IPS-18a (cell line): ENCODE measurements around the gene ESRRB.
"Not testable (repeated sequence)": the region's sequence is repeated elsewhere in the genome, so short reads cannot be mapped to it uniquely, and the experiment has no call there.

Experiments
- H3K27ac ChIP-seq: one replicate; pipeline ENCODE4 v1.5.1; 2013; ENCODE audit warnings: low read length
- H3K27me3 ChIP-seq: one replicate; pipeline ENCODE4 v1.6.1; 2013; ENCODE audit warnings: mild to moderate bottlenecking, low read length; ENCODE audit not compliant: control insufficient read depth, insufficient read depth
- H3K36me3 ChIP-seq: one replicate; pipeline ENCODE4 v1.6.1; 2013; ENCODE audit warnings: low read depth, low read length; ENCODE audit not compliant: control insufficient read depth
- H3K4me1 ChIP-seq: one replicate; pipeline ENCODE4 v1.6.1; 2013; ENCODE audit warnings: low read depth, low read length; ENCODE audit not compliant: control insufficient read depth
- H3K4me3 ChIP-seq: one replicate; pipeline ENCODE4 v1.5.1; 2013; ENCODE audit warnings: low read length
- H3K9ac ChIP-seq: one replicate; pipeline ENCODE4 v1.6.1; 2013; ENCODE audit warnings: mild to moderate bottlenecking, low read length, moderate library complexity
- H3K9me3 ChIP-seq: one replicate; pipeline ENCODE4 v1.6.1; 2013; ENCODE audit warnings: low read depth, low read length; ENCODE audit not compliant: control insufficient read depth

ESRRB gene

GRCh38 chr14:76502219-76502618, 126.3 kb downstream of the ESRRB start:
- Histone ChIP-seq H3K4me3 (no peak overlapping the region), H3K9ac (no peak overlapping the region), H3K36me3 (no peaks in the 10 kb centered on the region), H3K27ac (no peak overlapping the region), H3K4me1 (no peaks in the 10 kb centered on the region), H3K9me3 (no peaks in the 10 kb centered on the region), H3K27me3 (no peaks in the 10 kb centered on the region)

- Histone ChIP-seq H3K36me3 (no peaks in the 10 kb centered on the region), H3K4me3 (no peak overlapping the region), H3K27me3 (no peaks in the 10 kb centered on the region), H3K4me1 (no peaks in the 10 kb centered on the region), H3K9me3 (no peaks in the 10 kb centered on the region), H3K9ac (no peak overlapping the region), H3K27ac (no peak overlapping the region)
Observed at GRCh38 chr14:76502638-76503037, 126.7 kb downstream of the ESRRB start.

GRCh38 chr14:76509311-76509710, 133.4 kb downstream of the ESRRB start:
- peaks cover 11% of the 10 kb centered on the region for H3K4me1 ChIP-seq
- H3K9ac ChIP-seq = no peak overlapping the region
- no peaks in the 10 kb centered on the region for H3K27me3 ChIP-seq
- no peak overlapping the region for H3K27ac ChIP-seq
- no peaks in the 10 kb centered on the region for H3K36me3 ChIP-seq
- H3K4me3 ChIP-seq = no peak overlapping the region
- no peaks in the 10 kb centered on the region for H3K9me3 ChIP-seq

GRCh38 chr14:76510181-76510580, 134.2 kb downstream of the ESRRB start:
- Histone ChIP-seq H3K9me3 (no peaks in the 10 kb centered on the region), H3K27me3 (no peaks in the 10 kb centered on the region), H3K4me1 (peaks cover 11% of the 10 kb centered on the region), H3K27ac (no peak overlapping the region), H3K4me3 (no peak overlapping the region), H3K9ac (no peak overlapping the region), H3K36me3 (no peaks in the 10 kb centered on the region)

- Histone ChIP-seq H3K9me3 (no peaks in the 10 kb centered on the region), H3K27ac (no peak overlapping the region), H3K27me3 (no peaks in the 10 kb centered on the region), H3K36me3 (no peaks in the 10 kb centered on the region), H3K4me1 (peaks cover 11% of the 10 kb centered on the region), H3K4me3 (no peak overlapping the region), H3K9ac (no peak overlapping the region)
Observed at GRCh38 chr14:76514213-76514998, 138.5 kb downstream of the ESRRB start.

GRCh38 chr14:76516884-76517283, 140.9 kb downstream of the ESRRB start:
- H3K9ac ChIP-seq = no peak overlapping the region
- H3K9me3 ChIP-seq = no peaks in the 10 kb centered on the region
- no peaks in the 10 kb centered on the region for H3K4me1 ChIP-seq
- no peak overlapping the region for H3K4me3 ChIP-seq
- no peaks in the 10 kb centered on the region for H3K36me3 ChIP-seq
- no peaks in the 10 kb centered on the region for H3K27me3 ChIP-seq
- no peak overlapping the region for H3K27ac ChIP-seq

GRCh38 chr14:76518366-76518765, 142.4 kb downstream of the ESRRB start:
- Histone ChIP-seq H3K4me3 (no peak overlapping the region), H3K27ac (no peak overlapping the region), H3K4me1 (no peaks in the 10 kb centered on the region), H3K36me3 (no peaks in the 10 kb centered on the region), H3K9ac (no peak overlapping the region), H3K27me3 (no peaks in the 10 kb centered on the region), H3K9me3 (no peaks in the 10 kb centered on the region)

GRCh38 chr14:76525106-76525821, 149.3 kb downstream of the ESRRB start:
- H3K4me3 ChIP-seq = no peak overlapping the region
- no peaks in the 10 kb centered on the region for H3K36me3 ChIP-seq
- H3K9ac ChIP-seq = no peak overlapping the region
- peaks cover 8% of the 10 kb centered on the region for H3K4me1 ChIP-seq
- H3K9me3 ChIP-seq = no peaks in the 10 kb centered on the region
- H3K27me3 ChIP-seq = no peaks in the 10 kb centered on the region
- no peak overlapping the region for H3K27ac ChIP-seq

- H3K9ac ChIP-seq = no peak overlapping the region
- no peak overlapping the region for H3K4me3 ChIP-seq
- H3K9me3 ChIP-seq = no peaks in the 10 kb centered on the region
- no peaks in the 10 kb centered on the region for H3K36me3 ChIP-seq
- H3K27me3 ChIP-seq = no peaks in the 10 kb centered on the region
- no peak overlapping the region for H3K27ac ChIP-seq
- peaks cover 13% of the 10 kb centered on the region for H3K4me1 ChIP-seq
Observed at GRCh38 chr14:76531085-76531484, 155.1 kb downstream of the ESRRB start.

GRCh38 chr14:76531821-76532318, 155.9 kb downstream of the ESRRB start:
- H3K27ac ChIP-seq = no peak overlapping the region
- H3K9me3 ChIP-seq = no peaks in the 10 kb centered on the region
- no peaks in the 10 kb centered on the region for H3K27me3 ChIP-seq
- H3K9ac ChIP-seq = no peak overlapping the region
- no peaks in the 10 kb centered on the region for H3K36me3 ChIP-seq
- no peak overlapping the region for H3K4me3 ChIP-seq
- H3K4me1 ChIP-seq = peaks cover 13% of the 10 kb centered on the region

GRCh38 chr14:76536636-76537035, 160.7 kb downstream of the ESRRB start:
- not testable (repeated sequence) for H3K9ac ChIP-seq, H3K27ac ChIP-seq, H3K9me3 ChIP-seq, H3K36me3 ChIP-seq, H3K27me3 ChIP-seq, H3K4me3 ChIP-seq
- peaks cover 16% of the 10 kb centered on the region for H3K4me1 ChIP-seq
